Testis (tissue), 3 donors: ENCODE data around the gene PINK1. TPM values are rescaled to one million over a fixed set of nuclear protein-coding genes. Genes with fewer than 3 reads are reported as not detected.

Experiments
- DNase-seq: peaks from one replicate; pipeline ENCODE4 v3.0.0-alpha.2; 2019
- H3K27ac ChIP-seq, 2 donors: fragments of 200-600 bp; sonication (generic); one replicate each; pipeline ENCODE4 v1.5.1; 2019
- H3K27me3 ChIP-seq: fragments of 200-600 bp; sonication (generic); one replicate; pipeline ENCODE4 v1.5.1; 2019
- H3K36me3 ChIP-seq: fragments of 200-600 bp; sonication (generic); one replicate; pipeline ENCODE4 v1.5.1; 2017; ENCODE audit warnings: low read depth; ENCODE audit errors: missing control alignments
- H3K4me1 ChIP-seq: fragments of 200-600 bp; sonication (generic); one replicate; pipeline ENCODE4 v1.5.1; 2019
- H3K4me3 ChIP-seq, 2 donors: fragments of 200-600 bp; sonication (generic); one replicate each; pipeline ENCODE4 v1.5.1; 2017 to 2019
- H3K9me3 ChIP-seq: fragments of 200-600 bp; sonication (generic); one replicate; pipeline ENCODE4 v1.5.1; 2017
- POLR2A ChIP-seq: fragments of 450-650 bp; IDR thresholded peaks from one replicate; pipeline ENCODE4 v1.6.1; 2017; ENCODE audit warnings: antibody characterized with exemption, mild to moderate bottlenecking, moderate library complexity
- WGBS, 2 donors: methylation state at CpG; one replicate each; pipeline ENCODE4 v1.1.5; 2018; 5-methylcytosine and 5-hydroxymethylcytosine counted together
- intact Hi-C: fragments of 100-400 bp; cut with DNase I; formaldehyde crosslinking; loops from one replicate; pipeline ENCODE4 v1.15.1; 2023; ENCODE audit warnings: low total_unique reads
- polyA plus RNA-seq: library from polyadenylated mRNA; stranded (reverse); fragments of 350-450 nt; fragmentation: Illumina TruSeq; extraction: RNeasy Lipid Tissue Mini Kit (QIAGEN cat#74804); gene quantifications from one replicate; pipeline ENCODE4 v1.2.3, GENCODE V29; 2014; ENCODE audit warnings: low read depth, low replicate concordance; ENCODE audit not compliant: insufficient read depth
- total RNA-seq, 2 donors: library from RNA; depleted of rRNA; stranded (reverse); fragments of >200 nt; gene quantifications; one replicate each; pipeline ENCODE4 v1.2.3, GENCODE V29; 2016
- TF ChIP-seq, protein P1 (sequence below), 3 experiments: fragments of 450-650 bp in 2 of 3; fragments of 200-600 bp in 1 of 3; sonication (generic) in 1 of 3; IDR thresholded peaks; one replicate each; pipeline ENCODE4 v1.5.1; 2016 to 2019; ENCODE audit warnings: antibody characterized with exemption in 3 of 3, mild to moderate bottlenecking in 2 of 3, moderate library complexity in 1 of 3

The PINK1 gene
- total and polyA plus RNA-seq, 3 donors from 2014 or later = 157 to 340 (median 168) TPM

DNA sequence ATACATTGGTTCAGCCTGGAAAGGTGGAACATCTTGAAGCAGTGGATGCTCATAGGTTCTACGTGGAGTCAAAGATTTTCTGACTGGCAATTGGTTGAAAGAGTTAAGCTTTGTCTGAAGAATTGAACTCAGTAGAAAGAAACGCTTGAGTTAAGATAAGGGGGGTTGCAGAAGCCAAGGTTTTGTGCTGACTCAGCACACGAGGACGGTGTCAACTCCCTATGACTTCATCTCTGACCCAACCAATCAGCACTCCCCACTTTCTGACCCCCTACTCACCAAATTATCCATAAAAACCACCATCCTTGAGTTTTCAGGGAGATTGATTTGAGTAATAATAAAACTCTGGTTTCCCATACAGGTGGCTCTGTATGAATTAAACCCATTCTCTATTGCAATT is 2.5 kb upstream of the PINK1 start:
- no peak for DNase-seq
- H3K4me1 ChIP-seq = peaks cover 17% of the 10 kb centered on the region
- TF ChIP-seq, protein P1, sequence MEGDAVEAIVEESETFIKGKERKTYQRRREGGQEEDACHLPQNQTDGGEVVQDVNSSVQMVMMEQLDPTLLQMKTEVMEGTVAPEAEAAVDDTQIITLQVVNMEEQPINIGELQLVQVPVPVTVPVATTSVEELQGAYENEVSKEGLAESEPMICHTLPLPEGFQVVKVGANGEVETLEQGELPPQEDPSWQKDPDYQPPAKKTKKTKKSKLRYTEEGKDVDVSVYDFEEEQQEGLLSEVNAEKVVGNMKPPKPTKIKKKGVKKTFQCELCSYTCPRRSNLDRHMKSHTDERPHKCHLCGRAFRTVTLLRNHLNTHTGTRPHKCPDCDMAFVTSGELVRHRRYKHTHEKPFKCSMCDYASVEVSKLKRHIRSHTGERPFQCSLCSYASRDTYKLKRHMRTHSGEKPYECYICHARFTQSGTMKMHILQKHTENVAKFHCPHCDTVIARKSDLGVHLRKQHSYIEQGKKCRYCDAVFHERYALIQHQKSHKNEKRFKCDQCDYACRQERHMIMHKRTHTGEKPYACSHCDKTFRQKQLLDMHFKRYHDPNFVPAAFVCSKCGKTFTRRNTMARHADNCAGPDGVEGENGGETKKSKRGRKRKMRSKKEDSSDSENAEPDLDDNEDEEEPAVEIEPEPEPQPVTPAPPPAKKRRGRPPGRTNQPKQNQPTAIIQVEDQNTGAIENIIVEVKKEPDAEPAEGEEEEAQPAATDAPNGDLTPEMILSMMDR (IDR thresholded peaks at IDR 0.05) = no peak
- no peak for TF ChIP-seq POLR2A
- H3K27ac ChIP-seq = no peak overlapping the region
- WGBS, 2 donors = 35 to 44% methylated on average over 4 of the region's 4 CpGs
- H3K9me3 ChIP-seq = no peaks in the 10 kb centered on the region
- H3K4me3 ChIP-seq = no peak overlapping the region
- H3K36me3 ChIP-seq = no peaks in the 10 kb centered on the region
- intact Hi-C loops = no loop called here
- no peaks in the 10 kb centered on the region for H3K27me3 ChIP-seq

GRCh38 chr1:20632386-20632785 is 872 bp upstream of the PINK1 start:
- TF ChIP-seq, protein P1 (IDR thresholded peaks at IDR 0.05) = no peak
- TF ChIP-seq POLR2A = no peak
- Histone ChIP-seq H3K27me3 (no peaks in the 10 kb centered on the region), H3K9me3 (no peaks in the 10 kb centered on the region), H3K36me3 (no peaks in the 10 kb centered on the region), H3K27ac (no peak overlapping the region), H3K4me3 (peak overlapping the region in 1 of 2 donors; percentile 92), H3K4me1 (peaks cover 17% of the 10 kb centered on the region)
- no peak for DNase-seq
- WGBS, 2 donors = 52 to 69% methylated on average over 3 of the region's 3 CpGs
- intact Hi-C loops = no loop called here

GRCh38 chr1:20634065-20634593 is 871 bp downstream of the PINK1 start:
- WGBS, 2 donors = 3% methylated on average over 11 of the region's 11 CpGs
- intact Hi-C loops = no loop called here
- Histone ChIP-seq H3K27ac (peak overlapping the region; percentile 92), H3K4me1 (peaks cover 17% of the 10 kb centered on the region), H3K36me3 (no peaks in the 10 kb centered on the region), H3K4me3 (peak overlapping the region; percentile 92 to 100), H3K27me3 (no peaks in the 10 kb centered on the region), H3K9me3 (no peaks in the 10 kb centered on the region)
- no peak for DNase-seq
- TF ChIP-seq POLR2A = no peak
- TF ChIP-seq, protein P1 (IDR thresholded peaks at IDR 0.05) = no peak

GRCh38 chr1:20634594-20635084 is 1.4 kb downstream of the PINK1 start:
- Histone ChIP-seq H3K27ac (peak overlapping the region; percentile 4 to 92), H3K4me1 (peaks cover 17% of the 10 kb centered on the region), H3K9me3 (no peaks in the 10 kb centered on the region), H3K27me3 (no peaks in the 10 kb centered on the region), H3K4me3 (peak overlapping the region; percentile 92 to 100), H3K36me3 (no peaks in the 10 kb centered on the region)
- WGBS, 2 donors = 8 to 27% methylated on average over 4 of the region's 4 CpGs
- TF ChIP-seq, protein P1 (IDR thresholded peaks at IDR 0.05) = no peak
- no peak for TF ChIP-seq POLR2A
- intact Hi-C loops = no loop called here
- peak; percentile 32 for DNase-seq

- 82 to 84% methylated on average over 8 of the region's 8 CpGs for WGBS, 2 donors
- intact Hi-C loops = no loop called here
- Histone ChIP-seq H3K27me3 (no peaks in the 10 kb centered on the region), H3K36me3 (no peaks in the 10 kb centered on the region), H3K9me3 (no peaks in the 10 kb centered on the region), H3K4me3 (no peak overlapping the region), H3K27ac (no peak overlapping the region), H3K4me1 (peaks cover 17% of the 10 kb centered on the region)
- TF ChIP-seq, protein P1 (IDR thresholded peaks at IDR 0.05) = no peak
- DNase-seq = no peak
Measured at GRCh38 chr1:20636785-20637347, 3.6 kb downstream of the PINK1 start.
